Amygdala (tissue), 56 donors: ENCODE results near the gene RPS24.

Experiments
- DNase-seq, 56 donors: peaks; one replicate each; lab custom pipeline; 2025; lab: John Stamatoyannopoulos, UW

The RPS24 gene

GRCh38 chr10:78081292-78081691, 47.6 kb downstream of the RPS24 start:
- no peak for DNase-seq

DNA sequence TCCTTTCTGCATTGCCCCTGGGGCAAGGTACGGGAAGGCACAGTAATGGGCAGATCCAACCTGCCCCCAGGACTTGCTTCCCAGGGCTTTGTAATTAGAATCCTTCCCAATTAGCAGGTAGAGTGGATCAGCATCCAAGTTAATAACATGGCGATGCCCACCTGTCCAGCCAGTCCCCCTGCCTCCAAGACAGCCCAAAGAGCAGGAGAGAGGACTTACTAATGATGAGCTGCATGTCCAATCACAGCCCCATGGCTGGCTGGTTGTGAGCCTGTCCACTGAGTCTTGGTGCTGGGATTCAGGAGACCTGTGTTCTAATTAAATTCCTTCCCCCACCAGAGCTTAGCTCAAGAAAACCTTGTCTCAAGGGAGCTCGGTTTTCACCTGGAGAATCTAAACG, 49.0 kb downstream of the RPS24 start:
- no peak for DNase-seq
